Tibial artery (tissue), 4 donors: Measurements from ENCODE around the gene B3GNT4.

ENCODE experiments used
- DNase-seq, 2 donors: peaks; one replicate each; pipeline ENCODE4 v3.0.0-alpha.2; 2019
- H3K27ac ChIP-seq, 2 donors: fragments of 200-600 bp; sonication (generic) in 1 of 2; 1 replicate in 1 of 2; 2 replicates in 1 of 2; pipeline ENCODE4 v1.5.1; 2018 to 2019; ENCODE audit warnings: mild to moderate bottlenecking in 1 of 2
- H3K27me3 ChIP-seq, 2 donors: fragments of 200-600 bp; sonication (generic) in 1 of 2; one replicate each; pipeline versions ENCODE4 v1.5.1 to v1.6.0; 2016 to 2019
- H3K36me3 ChIP-seq, 3 donors: fragments of 200-600 bp; sonication (generic) in 2 of 3; one replicate each; pipeline ENCODE4 v1.5.1; 2016 to 2019; ENCODE audit warnings: mild to moderate bottlenecking in 2 of 3
- H3K4me1 ChIP-seq, 4 donors: fragments of 200-600 bp; sonication (generic) in 2 of 4; 1 replicate in 3 of 4; 2 replicates in 1 of 4; pipeline ENCODE4 v1.5.1; 2016 to 2019
- H3K4me3 ChIP-seq, 2 donors: fragments of 200-600 bp; sonication (generic) in 1 of 2; 1 replicate in 1 of 2; 2 replicates in 1 of 2; pipeline ENCODE4 v1.5.1; 2018 to 2019; ENCODE audit warnings: mild to moderate bottlenecking in 2 of 2
- H3K9me3 ChIP-seq, 3 donors: fragments of 200-600 bp; sonication (generic) in 1 of 3; one replicate each; pipeline ENCODE4 v1.5.1; 2016 to 2019
- intact Hi-C: fragments of 100-400 bp; cut with DNase I; formaldehyde crosslinking; loops from one replicate; pipeline ENCODE4 v1.15.0; 2023; ENCODE audit warnings: low total_unique reads
- TF ChIP-seq, protein P1 (sequence below), 2 experiments: fragments of 200-600 bp in 1 of 2; fragments of 450-650 bp in 1 of 2; IDR thresholded peaks; one replicate each; pipeline ENCODE4 v1.5.1; 2017 to 2019; ENCODE audit warnings: antibody characterized with exemption in 2 of 2, mild to moderate bottlenecking in 1 of 2, moderate library complexity in 1 of 2

The B3GNT4 gene

DNA sequence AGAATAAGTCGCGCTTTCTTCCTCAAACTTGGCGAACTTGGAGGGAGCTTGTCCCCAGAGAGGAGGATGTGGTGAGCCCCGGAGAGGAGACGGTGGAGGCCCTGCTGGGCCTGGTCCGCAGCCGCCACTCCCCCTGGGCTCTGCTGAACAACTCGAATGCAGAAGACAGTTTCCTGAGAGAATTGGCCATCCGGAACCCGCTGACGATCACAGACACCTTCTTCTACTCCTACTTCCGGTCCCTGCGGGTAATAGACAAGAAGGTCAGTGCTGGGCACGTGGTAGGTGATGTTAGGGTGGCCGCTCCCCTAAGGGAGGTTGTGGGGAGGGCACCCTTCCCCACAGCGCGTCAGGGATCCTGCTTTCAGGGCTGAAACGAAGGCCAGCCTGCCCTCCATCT lies 19.0 kb upstream of the B3GNT4 start:
- intact Hi-C loops = no loop called here
- H3K4me3 ChIP-seq = no peak overlapping the region
- no peak for DNase-seq

DNA sequence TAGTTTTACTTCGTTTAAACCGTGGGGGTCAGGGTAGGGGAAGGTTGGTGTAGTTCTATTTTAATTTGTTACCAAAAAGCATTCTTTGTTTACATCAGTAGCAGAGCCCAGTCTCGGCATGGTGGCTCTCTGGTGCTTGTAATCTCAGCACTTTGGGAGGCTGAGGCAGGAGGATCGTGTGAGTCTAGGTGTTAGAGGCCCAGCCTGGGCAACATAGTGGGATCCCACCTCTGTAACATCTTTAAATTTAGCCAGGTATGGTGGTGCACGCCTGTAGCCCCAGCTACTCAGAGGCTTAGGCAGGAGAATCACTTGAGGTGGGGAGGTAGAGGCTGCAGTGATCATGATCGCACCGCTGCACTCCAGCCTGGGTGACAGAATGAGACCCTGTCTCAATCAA lies 18.4 kb upstream of the B3GNT4 start:
- intact Hi-C loops = no loop called here
- no peak overlapping the region for H3K27ac ChIP-seq
- TF ChIP-seq, protein P1, sequence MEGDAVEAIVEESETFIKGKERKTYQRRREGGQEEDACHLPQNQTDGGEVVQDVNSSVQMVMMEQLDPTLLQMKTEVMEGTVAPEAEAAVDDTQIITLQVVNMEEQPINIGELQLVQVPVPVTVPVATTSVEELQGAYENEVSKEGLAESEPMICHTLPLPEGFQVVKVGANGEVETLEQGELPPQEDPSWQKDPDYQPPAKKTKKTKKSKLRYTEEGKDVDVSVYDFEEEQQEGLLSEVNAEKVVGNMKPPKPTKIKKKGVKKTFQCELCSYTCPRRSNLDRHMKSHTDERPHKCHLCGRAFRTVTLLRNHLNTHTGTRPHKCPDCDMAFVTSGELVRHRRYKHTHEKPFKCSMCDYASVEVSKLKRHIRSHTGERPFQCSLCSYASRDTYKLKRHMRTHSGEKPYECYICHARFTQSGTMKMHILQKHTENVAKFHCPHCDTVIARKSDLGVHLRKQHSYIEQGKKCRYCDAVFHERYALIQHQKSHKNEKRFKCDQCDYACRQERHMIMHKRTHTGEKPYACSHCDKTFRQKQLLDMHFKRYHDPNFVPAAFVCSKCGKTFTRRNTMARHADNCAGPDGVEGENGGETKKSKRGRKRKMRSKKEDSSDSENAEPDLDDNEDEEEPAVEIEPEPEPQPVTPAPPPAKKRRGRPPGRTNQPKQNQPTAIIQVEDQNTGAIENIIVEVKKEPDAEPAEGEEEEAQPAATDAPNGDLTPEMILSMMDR (IDR thresholded peaks at IDR 0.05) = no peak
- peaks cover 0 to 10% (median 9%) of the 10 kb centered on the region in 4 donors for H3K4me1 ChIP-seq
- no peaks in the 10 kb centered on the region for H3K36me3 ChIP-seq
- DNase-seq = no peak
- H3K9me3 ChIP-seq = no peaks in the 10 kb centered on the region
- peaks cover 0 to 35% of the 10 kb centered on the region in 2 donors for H3K27me3 ChIP-seq
- no peak overlapping the region for H3K4me3 ChIP-seq

More for the DNA sequence above, 19.0 kb upstream of the B3GNT4 start:
- Histone ChIP-seq H3K4me1 (peaks cover 0 to 10% (median 9%) of the 10 kb centered on the region in 4 donors), H3K36me3 (no peaks in the 10 kb centered on the region), H3K27me3 (peaks cover 0 to 29% of the 10 kb centered on the region in 2 donors), H3K27ac (no peak overlapping the region), H3K9me3 (no peaks in the 10 kb centered on the region)
- TF ChIP-seq, protein P1 (IDR thresholded peaks at IDR 0.05) = no peak

DNA sequence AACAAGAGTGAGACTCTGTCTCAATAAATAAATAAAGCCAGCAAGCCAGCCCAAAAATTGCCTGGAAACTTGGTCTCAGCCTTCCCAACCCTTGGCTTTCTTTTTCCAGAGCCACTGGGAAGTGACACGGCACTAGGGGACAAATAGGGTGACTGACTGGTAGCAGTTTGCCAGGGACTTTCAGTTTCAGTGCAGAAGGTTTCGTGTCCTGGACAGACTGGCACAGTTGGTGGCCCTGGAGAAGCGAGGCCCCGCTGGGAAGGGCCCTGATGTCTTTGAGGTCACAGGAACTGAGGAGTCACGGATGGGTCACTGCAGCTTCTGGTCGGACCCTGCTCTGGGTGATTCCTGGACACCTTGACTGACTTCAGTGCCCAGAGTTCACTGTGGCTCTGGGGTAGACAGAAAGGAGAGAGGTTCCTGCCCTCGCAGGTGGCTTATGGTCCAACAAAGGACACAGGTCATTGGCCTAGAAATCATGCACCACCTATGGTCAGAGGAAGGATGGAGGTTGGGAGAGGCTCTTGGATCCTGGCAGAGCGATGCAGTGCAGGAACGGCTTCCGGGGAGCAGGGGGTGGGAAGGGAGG lies 17.9 kb upstream of the B3GNT4 start:
- no peak overlapping the region for H3K4me3 ChIP-seq
- intact Hi-C loops = no loop called here
- DNase-seq = no peak
- H3K27ac ChIP-seq = no peak overlapping the region
- TF ChIP-seq, protein P1 (IDR thresholded peaks at IDR 0.05) = no peak
- peaks cover 0 to 39% of the 10 kb centered on the region in 2 donors for H3K27me3 ChIP-seq
- no peaks in the 10 kb centered on the region for H3K36me3 ChIP-seq
- peaks cover 0 to 10% (median 9%) of the 10 kb centered on the region in 4 donors for H3K4me1 ChIP-seq
- H3K9me3 ChIP-seq = no peaks in the 10 kb centered on the region

DNA sequence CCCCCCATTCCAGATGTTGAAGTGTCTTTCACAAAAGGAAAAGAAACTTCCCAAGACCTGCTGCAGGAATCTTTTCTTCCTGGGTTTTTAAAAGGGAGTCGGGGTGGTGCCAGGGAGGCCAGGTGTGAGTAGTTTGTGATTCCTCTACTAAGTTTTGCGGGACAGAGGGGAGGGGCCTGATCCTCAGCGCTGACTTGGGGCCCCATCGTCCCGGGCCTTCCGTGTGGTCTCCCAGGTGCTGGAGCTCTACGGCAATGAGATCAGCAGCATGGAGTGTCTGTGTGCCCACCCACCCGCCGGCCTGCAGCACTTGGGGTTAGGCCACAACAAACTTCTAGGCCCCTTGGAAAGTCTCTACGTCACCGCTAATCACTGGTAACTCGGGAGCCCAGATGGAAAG lies 16.0 kb upstream of the B3GNT4 start:
- H3K4me1 ChIP-seq = peaks cover 0 to 10% (median 9%) of the 10 kb centered on the region in 4 donors
- DNase-seq = no peak
- H3K27ac ChIP-seq = no peak overlapping the region
- no peaks in the 10 kb centered on the region for H3K36me3 ChIP-seq
- H3K27me3 ChIP-seq = peaks cover 0 to 44% of the 10 kb centered on the region in 2 donors
- no peak overlapping the region for H3K4me3 ChIP-seq
- TF ChIP-seq, protein P1 (IDR thresholded peaks at IDR 0.05) = no peak
- intact Hi-C loops = no loop called here
- H3K9me3 ChIP-seq = no peaks in the 10 kb centered on the region

DNA sequence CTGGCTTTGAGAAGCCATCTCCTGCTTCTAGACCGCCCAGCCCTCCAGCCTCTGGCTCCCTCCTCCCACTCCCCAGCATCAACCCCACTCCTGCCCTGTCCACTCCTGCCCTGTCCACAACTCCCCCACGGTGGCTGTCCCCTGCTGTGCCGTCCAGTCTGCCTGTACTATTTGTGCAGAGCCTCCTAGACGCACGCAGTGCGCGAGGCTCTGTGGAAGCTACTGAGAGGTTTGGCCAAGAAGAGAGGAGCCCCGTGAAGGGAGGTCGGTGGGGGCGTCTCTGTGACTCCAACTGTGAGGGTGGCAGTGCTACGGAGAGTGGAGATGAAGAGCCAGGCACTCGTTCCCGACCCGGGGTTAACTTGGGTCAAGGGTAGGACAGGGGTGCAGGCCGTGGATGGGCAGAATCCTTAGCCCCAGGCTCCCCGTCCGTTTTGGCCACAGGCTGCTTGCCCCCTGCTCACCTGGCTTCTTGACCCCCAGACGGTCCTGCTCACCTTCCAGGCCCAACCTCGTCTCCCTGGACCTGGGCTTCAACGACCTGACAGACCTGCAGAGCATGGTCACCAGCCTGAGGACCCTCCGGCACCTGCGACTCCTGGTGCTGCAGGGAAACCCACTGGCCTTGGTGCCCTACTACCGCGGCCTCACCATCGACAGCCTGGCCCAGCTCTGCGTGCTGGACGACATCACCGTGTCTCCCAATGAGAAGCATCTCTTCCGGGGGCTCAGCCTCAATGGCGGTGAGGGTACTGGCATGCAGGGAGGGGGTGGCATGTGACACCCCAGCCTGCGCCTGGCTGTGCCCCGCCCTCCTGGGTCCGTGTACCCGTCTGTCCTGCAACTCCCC lies 13.7 kb upstream of the B3GNT4 start:
- Histone ChIP-seq H3K27ac (no peak overlapping the region), H3K9me3 (peaks cover 0 to under 1% (median 0%) of the 10 kb centered on the region in 3 donors), H3K4me3 (no peak overlapping the region), H3K27me3 (peaks cover 0 to 28% of the 10 kb centered on the region in 2 donors), H3K4me1 (no peaks in the 10 kb centered on the region), H3K36me3 (no peaks in the 10 kb centered on the region)
- intact Hi-C loops = no loop called here
- TF ChIP-seq, protein P1 (IDR thresholded peaks at IDR 0.05) = no peak
- DNase-seq = no peak
